Epidermal melanocyte (primary cell): Measurements from ENCODE around the gene SGK2.
"Not testable (repeated sequence)": the region's sequence is repeated elsewhere in the genome, so short reads cannot be mapped to it uniquely, and the experiment has no call there.

Experiments
- DNase-seq: peaks from one replicate; pipeline ENCODE4 v3.0.0; 2011; ENCODE audit warnings: low spot score; ENCODE audit not compliant: insufficient read length

Gene SGK2

DNA sequence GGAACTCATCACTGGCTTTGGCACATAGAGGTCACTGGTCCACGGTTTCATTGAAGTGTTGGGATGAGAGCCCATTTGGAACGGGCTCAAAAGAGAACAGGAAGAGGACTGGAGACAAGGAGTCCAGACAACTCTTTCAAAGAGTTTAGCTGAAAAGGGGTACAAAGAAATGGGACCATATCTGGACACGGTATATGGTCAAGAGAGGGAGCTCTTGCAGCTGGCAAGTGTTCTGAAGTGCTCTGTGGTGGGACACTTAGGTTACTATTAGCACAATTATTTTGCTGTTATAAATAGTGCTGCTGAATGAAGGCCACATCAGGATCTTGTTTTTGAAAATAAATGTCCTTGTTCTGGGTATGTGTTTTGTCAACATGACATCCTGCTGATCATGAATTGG, 4.6 kb downstream of the SGK2 start:
- DNase-seq, result no peak

DNA sequence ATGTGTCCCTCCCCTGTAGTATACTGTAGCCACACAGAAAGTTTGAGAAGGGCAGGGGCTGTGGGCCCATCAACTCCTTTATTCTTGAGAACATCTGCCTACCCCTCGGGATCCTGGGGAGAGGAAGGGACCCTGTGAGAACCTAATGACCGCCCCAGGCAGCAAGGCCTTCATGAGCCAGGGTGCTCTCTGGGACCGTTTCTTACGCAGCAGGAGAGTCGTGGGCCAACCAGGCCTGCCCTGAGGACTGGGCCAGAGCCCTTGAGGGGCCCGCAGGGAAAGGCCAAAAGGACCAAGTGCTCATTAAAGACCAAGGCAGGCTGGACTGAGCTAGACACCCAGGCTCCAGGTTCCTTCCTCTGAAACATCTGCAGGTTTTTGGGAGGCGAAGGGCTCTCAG, 5.2 kb downstream of the SGK2 start:
- DNase-seq, result no peak

DNA sequence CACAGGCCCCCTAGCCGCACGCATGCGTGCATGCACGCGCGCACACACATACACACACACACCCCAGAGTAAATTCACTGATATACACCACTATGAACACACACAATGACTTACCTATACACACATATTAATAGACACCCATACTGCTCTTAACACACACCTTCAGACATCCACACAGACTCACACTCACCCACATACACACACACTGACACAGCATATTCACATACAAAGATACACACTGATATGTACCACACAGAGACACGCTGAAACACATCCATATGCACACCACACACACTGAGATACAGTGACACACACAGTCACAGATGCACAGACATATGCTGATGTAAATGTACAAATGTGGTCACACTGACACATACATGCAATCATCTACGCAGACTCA, 5.6 kb downstream of the SGK2 start:
- no peak for DNase-seq

DNA sequence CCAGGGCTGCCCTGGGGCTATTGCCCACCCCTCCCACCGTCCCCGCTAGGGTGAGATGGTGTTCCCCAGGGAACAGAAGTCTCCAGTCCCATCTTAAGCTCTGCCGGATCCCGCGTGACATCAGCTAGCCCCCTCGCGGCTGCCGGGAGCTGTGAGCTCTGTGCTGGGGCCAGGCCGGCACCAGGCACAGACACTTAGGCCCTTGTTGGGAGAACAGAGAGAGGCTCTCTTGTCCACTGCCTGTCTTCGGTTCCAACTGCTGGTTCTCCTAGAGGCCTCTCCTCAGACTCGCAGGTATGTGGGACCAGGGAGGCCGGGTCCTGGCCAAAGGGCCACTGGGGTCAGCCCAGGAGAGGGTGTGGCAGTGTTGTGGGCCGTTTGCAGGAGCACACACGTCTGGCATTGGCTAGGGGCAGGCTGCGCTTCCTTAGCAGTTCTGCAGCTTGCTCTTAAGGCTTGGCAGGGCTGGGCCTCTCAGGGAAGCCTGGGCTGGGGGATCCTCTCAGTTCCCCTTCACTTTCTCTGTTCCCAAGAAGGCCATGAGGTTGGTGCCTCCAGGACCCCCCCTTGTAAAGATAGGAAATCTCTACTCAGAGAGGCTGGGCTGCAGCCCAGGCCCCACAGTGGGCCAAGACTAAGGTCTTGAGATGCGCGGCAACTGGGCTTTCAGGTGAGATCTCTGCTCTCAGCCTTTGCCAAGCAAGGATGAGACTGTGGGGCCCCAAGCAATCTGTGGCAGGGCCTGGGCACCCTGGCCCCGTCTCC, 6.3 kb downstream of the SGK2 start:
- no peak for DNase-seq

- DNase-seq, result no peak
Measured at GRCh38 chr20:43565758-43566104, 6.9 kb downstream of the SGK2 start.

GRCh38 chr20:43567477-43567876, 8.7 kb downstream of the SGK2 start:
- no peak for DNase-seq

DNA sequence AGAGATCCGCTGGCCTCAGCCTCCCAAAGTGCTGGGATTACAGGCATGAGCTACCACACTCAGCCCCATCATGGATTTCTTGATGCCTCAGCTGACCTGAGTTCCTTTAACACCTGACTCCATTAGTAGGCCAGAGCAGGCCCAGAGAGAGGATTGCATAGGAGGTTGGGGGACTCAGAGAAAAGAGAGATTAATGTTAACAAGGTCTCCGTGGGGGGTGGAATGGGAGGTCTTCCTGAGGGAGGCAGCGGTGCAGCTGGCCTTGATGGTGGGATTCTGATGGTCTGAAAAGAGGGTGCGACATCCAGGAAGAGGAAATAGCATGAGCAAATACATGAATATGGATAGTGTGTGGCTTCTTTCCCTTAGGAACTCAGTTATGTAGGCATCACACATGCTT, 9.9 kb downstream of the SGK2 start:
- no peak for DNase-seq

DNA sequence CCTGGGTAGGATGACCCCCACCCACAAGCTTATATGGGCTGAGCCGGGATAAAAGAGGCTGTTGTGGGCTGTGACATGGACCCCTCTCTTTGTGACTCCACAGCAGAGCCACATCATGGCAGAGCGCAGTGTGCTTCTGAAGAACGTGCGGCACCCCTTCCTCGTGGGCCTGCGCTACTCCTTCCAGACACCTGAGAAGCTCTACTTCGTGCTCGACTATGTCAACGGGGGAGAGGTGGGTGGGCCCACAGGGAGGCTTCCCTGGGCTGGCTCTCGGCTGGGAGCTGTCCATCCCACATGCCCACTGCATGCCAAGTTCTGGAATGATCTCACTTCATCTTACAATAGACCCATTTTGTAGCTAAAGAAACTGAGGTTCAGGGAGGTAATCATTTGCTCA, 10.5 kb downstream of the SGK2 start:
- no peak for DNase-seq

GRCh38 chr20:43570496-43570895, 11.7 kb downstream of the SGK2 start:
- no peak for DNase-seq

DNA sequence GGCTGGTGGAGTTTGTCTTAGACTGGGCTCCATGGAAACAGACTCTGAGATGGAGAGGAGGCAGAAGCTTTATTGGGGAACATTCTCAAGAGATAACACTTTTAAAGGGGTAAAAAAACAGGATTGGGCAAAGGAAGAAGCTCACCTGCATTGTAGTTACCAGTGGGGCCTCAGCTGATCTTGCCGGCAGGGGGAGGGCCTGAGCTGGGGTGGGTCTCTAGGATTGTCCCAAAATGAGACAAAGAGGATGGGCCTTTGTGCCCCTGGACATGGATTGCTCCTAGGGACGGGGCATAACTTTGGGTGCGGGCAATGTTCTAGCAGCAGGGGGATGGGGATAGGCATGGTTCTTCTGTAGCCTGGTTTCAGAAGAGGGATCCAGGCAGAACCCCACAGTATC, 12.5 kb downstream of the SGK2 start:
- DNase-seq, result no peak

DNA sequence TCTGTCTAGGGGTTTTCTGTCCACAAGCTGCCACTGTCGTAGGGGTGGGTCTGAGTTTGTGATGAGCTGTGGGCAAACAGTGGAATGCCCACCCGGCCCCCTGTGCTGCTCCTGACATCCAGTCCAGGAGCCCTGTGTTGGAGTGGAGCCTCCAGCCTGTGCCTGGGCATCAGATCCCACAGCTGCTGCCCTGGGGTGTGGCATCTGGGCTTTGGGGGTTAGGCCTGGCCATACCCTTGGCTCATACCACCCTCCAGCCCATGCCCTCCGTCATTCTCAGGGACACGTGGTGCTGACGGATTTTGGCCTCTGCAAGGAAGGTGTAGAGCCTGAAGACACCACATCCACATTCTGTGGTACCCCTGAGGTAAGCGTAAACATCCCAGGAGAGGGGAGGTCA, 12.9 kb downstream of the SGK2 start:
- no peak for DNase-seq

DNA sequence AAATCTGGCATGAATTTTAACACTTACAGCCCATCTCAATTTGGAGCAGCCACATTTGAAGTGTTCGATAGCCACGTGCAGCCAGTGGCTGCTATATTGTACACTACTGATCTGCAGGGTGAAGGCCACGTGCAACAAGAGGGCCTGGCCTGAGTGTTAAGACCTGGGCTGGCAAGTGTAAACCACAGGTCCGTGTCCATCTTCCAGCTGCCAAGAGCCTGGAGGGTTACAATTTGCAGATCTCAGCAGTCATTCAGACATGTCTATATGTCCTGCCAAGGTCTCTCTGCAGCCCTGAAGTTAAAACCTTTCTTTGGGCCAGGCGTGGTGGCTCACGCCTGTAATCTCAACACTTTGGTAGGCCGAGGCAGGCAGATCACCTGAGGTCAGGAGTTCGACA, 14.1 kb downstream of the SGK2 start:
- DNase-seq, result no peak

DNA sequence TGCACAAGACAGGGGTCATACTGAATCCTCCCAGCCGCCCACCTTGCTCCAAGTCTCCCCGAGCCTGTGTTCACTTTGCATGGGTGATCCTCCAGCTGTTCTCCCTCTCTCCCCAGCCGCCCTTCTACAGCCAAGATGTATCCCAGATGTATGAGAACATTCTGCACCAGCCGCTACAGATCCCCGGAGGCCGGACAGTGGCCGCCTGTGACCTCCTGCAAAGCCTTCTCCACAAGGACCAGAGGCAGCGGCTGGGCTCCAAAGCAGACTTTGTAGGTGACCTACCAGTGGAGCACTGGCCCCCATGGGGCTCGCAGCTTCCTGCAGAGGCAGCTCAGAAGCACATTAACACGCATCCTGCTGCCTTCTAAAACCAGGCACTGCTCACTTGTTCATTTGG, 17.3 kb downstream of the SGK2 start:
- no peak for DNase-seq

- no peak for DNase-seq
Measured at GRCh38 chr20:43579861-43580793, 21.3 kb downstream of the SGK2 start.

- no peak for DNase-seq
Measured at GRCh38 chr20:43583133-43583864, 24.5 kb downstream of the SGK2 start.

DNA sequence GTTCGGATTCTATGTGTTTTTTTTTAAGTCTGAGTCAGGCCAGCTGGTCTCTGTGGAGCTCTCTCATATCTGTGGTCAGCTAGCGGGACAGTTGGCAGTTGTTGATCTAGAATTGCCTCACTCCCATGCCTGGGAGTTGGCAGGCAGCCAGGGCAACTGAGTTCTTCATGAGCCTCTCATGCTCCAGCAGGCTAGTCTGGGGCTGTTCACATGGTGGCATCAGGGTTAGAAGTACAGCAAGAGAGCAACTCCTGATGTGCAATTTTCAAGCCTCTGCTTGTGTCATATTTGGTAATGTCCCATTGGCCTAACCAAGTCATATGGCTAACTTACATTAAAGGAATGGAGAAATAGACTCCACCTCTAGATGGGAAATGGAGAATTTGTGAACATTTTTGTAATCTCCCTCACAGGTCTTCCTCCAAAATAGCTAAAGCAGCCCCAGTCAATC, 25.2 kb downstream of the SGK2 start:
- DNase-seq, result peak; percentile 86

- no peak for DNase-seq
Measured at GRCh38 chr20:43584448-43585136, 25.8 kb downstream of the SGK2 start.

GRCh38 chr20:43586641-43587040, 27.8 kb downstream of the SGK2 start:
- DNase-seq, result no peak

GRCh38 chr20:43588526-43588925, 29.7 kb downstream of the SGK2 start:
- DNase-seq, result not testable (repeated sequence)

DNA sequence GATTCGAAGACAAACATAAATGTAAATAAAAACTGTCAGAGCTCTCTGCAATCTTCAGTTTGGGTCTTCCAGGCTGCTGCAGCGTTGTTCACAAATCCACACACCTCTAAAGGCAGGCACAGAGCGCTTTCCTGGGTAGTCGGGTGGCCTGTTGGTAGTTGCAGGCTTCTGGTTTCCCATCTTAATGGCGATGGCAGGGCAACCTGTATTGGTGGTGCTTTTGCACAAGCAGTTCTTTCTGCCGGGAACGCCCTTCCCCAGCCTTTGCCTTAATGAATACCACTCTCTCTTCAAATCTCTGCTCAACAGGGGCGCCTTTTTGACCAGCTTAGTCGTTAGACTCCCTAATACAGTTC, 31.2 kb downstream of the SGK2 start:
- DNase-seq, result no peak
